ENCODE measurements around the gene PDE3A. TPM values are rescaled to one million over a fixed set of nuclear protein-coding genes. Genes with fewer than 3 reads are reported as not detected.

PDE3A gene
- total and polyA plus RNA-seq, 10 of the 15 experiments (the other 5 are each of a cell fraction or from before 2014, with no cell fraction given): 0.01 to 2.6 (median 1.5) TPM

GRCh38 chr12:20578142-20578541 lies 209.8 kb downstream of the PDE3A start:
- Histone ChIP-seq H4K20me1 (ENCODE audit: control insufficient read depth, insufficient read depth) (no peaks in the 10 kb centered on the region), H2AFZ (ENCODE audit: control insufficient read depth, low read depth, low read length) (no peak overlapping the region), H3K4me1 (ENCODE audit: control insufficient read depth, insufficient read depth, low read length) (no peaks in the 10 kb centered on the region), H3K36me3 (ENCODE audit: control insufficient read depth in 2 of 2, insufficient read depth in 2 of 2, low read length in 1 of 2) (no peaks in the 10 kb centered on the region), H3K27me3 (replicated peaks in 1 of 2; ENCODE audit: control insufficient read depth in 2 of 2, insufficient read depth in 2 of 2, low read length in 1 of 2) (no peaks in the 10 kb centered on the region; a peak in 2 of 4 replicates), H3K4me2 (ENCODE audit: control insufficient read depth, insufficient read depth) (no peak overlapping the region), H3K9ac (ENCODE audit: control insufficient read depth, insufficient read depth, low read length) (no peak overlapping the region), H3K79me2 (ENCODE audit: control insufficient read depth, insufficient read depth, low read length) (no peaks in the 10 kb centered on the region), H3K27ac (ENCODE audit: control insufficient read depth, insufficient read depth) (no peak overlapping the region), H3K9me3 (replicated peaks; ENCODE audit: control insufficient read depth, insufficient read depth, low read length) (no peaks in the 10 kb centered on the region), H3K4me3 (no peak overlapping the region)
- no TSS peak for BruUV-seq (replicated peaks)
- TF ChIP-seq NFXL1 (IDR thresholded peaks at IDR 0.05; ENCODE audit: borderline replicate concordance) (no peak), GATAD2B (conservative IDR thresholded peaks at IDR 0.05; ENCODE audit: low read depth) (no peak), SMAD1 (IDR thresholded peaks at IDR 0.05; ENCODE audit: low read depth, partially characterized antibody) (no peak), PKNOX1 (IDR thresholded peaks at IDR 0.05) (no peak)
- in situ Hi-C loops (cut with MboI): loop anchor here (25.0 kb wide), 1 partner anchor 841 kb away; no protein-coding TSS in a partner anchor
- CTCF ChIA-PET: interaction anchor here (1.0 kb wide), 1 partner anchor 8 kb away, joined by 5 read pairs; no protein-coding TSS in a partner anchor
- RAD21 ChIA-PET (ENCODE audit: unreplicated experiment): interaction anchor here (0.7 kb wide), 1 partner anchor 839 kb away, joined by 3 read pairs; no protein-coding TSS in a partner anchor
- no peak for FAIRE-seq
- 12% methylated on average over 7 of the region's 7 CpGs for WGBS (ENCODE audit: insufficient coverage, insufficient replicate concordance, low lambda C conversion rate, missing lambda C conversion rate)
- intact Hi-C loops (cut with micrococcal nuclease; ENCODE audit: unreplicated experiment): no loop called here
- SMC1A ChIA-PET (ENCODE audit: uncharacterized antibody, unreplicated experiment): interaction anchor here (1.4 kb wide), 1 partner anchor 9 kb away, joined by 3 read pairs; no protein-coding TSS in a partner anchor
- no peak for DNase-seq (ENCODE audit: low read depth, low spot score)
- POLR2A ChIA-PET: no interaction called here
- no peak for ATAC-seq

GRCh38 chr12:20585055-20585625 lies 216.8 kb downstream of the PDE3A start:
- no peak overlapping the region for H3K27ac ChIP-seq (ENCODE audit: control insufficient read depth, insufficient read depth)
- H3K36me3 ChIP-seq (ENCODE audit: control insufficient read depth in 2 of 2, insufficient read depth in 2 of 2, low read length in 1 of 2): no peaks in the 10 kb centered on the region
- no peak overlapping the region for H3K4me2 ChIP-seq (ENCODE audit: control insufficient read depth, insufficient read depth)
- ChIA-PET CTCF (interaction anchor here (1.7 kb wide), 1 partner anchor 10 kb away, joined by 5 read pairs; no protein-coding TSS in a partner anchor), POLR2A (no interaction called here), SMC1A (ENCODE audit: uncharacterized antibody, unreplicated experiment) (no interaction called here), RAD21 (ENCODE audit: unreplicated experiment) (no interaction called here)
- no peak for DNase-seq (ENCODE audit: low read depth, low spot score)
- no TSS peak for BruUV-seq (replicated peaks)
- intact Hi-C loops (cut with micrococcal nuclease; ENCODE audit: unreplicated experiment): no loop called here
- H3K4me3 ChIP-seq: no peak overlapping the region
- H2AFZ ChIP-seq (ENCODE audit: control insufficient read depth, low read depth, low read length): no peak overlapping the region
- no peaks in the 10 kb centered on the region for H3K9me3 ChIP-seq (replicated peaks; ENCODE audit: control insufficient read depth, insufficient read depth, low read length)
- no peaks in the 10 kb centered on the region for H3K79me2 ChIP-seq (ENCODE audit: control insufficient read depth, insufficient read depth, low read length)
- no peaks in the 10 kb centered on the region for H4K20me1 ChIP-seq (ENCODE audit: control insufficient read depth, insufficient read depth)
- 36% methylated on average over 3 of the region's 3 CpGs for WGBS (ENCODE audit: insufficient coverage, insufficient replicate concordance, low lambda C conversion rate, missing lambda C conversion rate)
- no peak for ATAC-seq
- H3K9ac ChIP-seq (ENCODE audit: control insufficient read depth, insufficient read depth, low read length): no peak overlapping the region
- no peak for FAIRE-seq
- no peaks in the 10 kb centered on the region for H3K4me1 ChIP-seq (ENCODE audit: control insufficient read depth, insufficient read depth, low read length)
- in situ Hi-C loops (cut with MboI): loop anchor here (25.0 kb wide), 1 partner anchor 848 kb away; no protein-coding TSS in a partner anchor
- no peaks in the 10 kb centered on the region for H3K27me3 ChIP-seq (replicated peaks in 1 of 2; ENCODE audit: control insufficient read depth in 2 of 2, insufficient read depth in 2 of 2, low read length in 1 of 2)
- TF ChIP-seq NR2F1 (conservative IDR thresholded peaks at IDR 0.05) (no peak), HDAC2 (IDR thresholded peaks at IDR 0.05) (no peak), YY1 (IDR thresholded peaks at IDR 0.05; ENCODE audit: low read depth, low read length) (no peak), SP1 (IDR thresholded peaks at IDR 0.05; ENCODE audit: low read depth, low read length) (no peak), BCL11A (IDR thresholded peaks at IDR 0.05; ENCODE audit: low read depth, low read length) (no peak), E2F8 (IDR thresholded peaks at IDR 0.05; ENCODE audit: low read depth, partially characterized antibody) (no peak), POLR2AphosphoS2 (IDR thresholded peaks at IDR 0.05; ENCODE audit: low read depth, low read length) (no peak), MLLT1 (IDR thresholded peaks at IDR 0.05) (no peak), SREBF1 (IDR thresholded peaks at IDR 0.05; ENCODE audit: low read length) (no peak)
